ENCODE measurements around the gene PKD2L1.

The PKD2L1 gene

GRCh38 chr10:100368721-100369120, 38.7 kb upstream of the PKD2L1 start:
- ChIA-PET CTCF (no interaction called here), POLR2A (no interaction called here)
- TF ChIP-seq SUZ12 (IDR thresholded peaks at IDR 0.05) (no peak), PKNOX1 (IDR thresholded peaks at IDR 0.05) (no peak), L3MBTL2 (conservative IDR thresholded peaks at IDR 0.05) (no peak), HDGF (IDR thresholded peaks at IDR 0.05; ENCODE audit: borderline replicate concordance) (no peak), ELF4 (IDR thresholded peaks at IDR 0.05) (no peak), BHLHE40 (IDR thresholded peaks at IDR 0.05; ENCODE audit: borderline replicate concordance) (no peak), NFRKB (IDR thresholded peaks at IDR 0.05) (no peak)
- no peak for DNase-seq (ENCODE audit: extremely low spot score)

GRCh38 chr10:100364735-100365391, 34.8 kb upstream of the PKD2L1 start:
- CTCF ChIA-PET: no interaction called here
- DNase-seq (ENCODE audit: extremely low spot score): peak; percentile 44
- TF ChIP-seq SP1 (IDR thresholded peaks at IDR 0.05) (no peak), NFRKB (IDR thresholded peaks at IDR 0.05) (no peak), FOXM1 (IDR thresholded peaks at IDR 0.05; ENCODE audit: borderline replicate concordance) (no peak), PKNOX1 (IDR thresholded peaks at IDR 0.05) (no peak), SUZ12 (IDR thresholded peaks at IDR 0.05) (no peak)
- POLR2A ChIA-PET: interaction anchor here (2.1 to 3.5 kb wide), 2 partner anchors 9 to 19 kb away, joined by 12 to 17 read pairs; partner anchors contain the start of gene SCD

GRCh38 chr10:100364175-100364574, 34.1 kb upstream of the PKD2L1 start:
- POLR2A ChIA-PET: interaction anchor here (1.3 to 3.5 kb wide), 2 partner anchors 10 to 18 kb away, joined by 6 to 17 read pairs (median 12); partner anchors contain the start of gene SCD
- CTCF ChIA-PET: no interaction called here

GRCh38 chr10:100362570-100363496, 32.8 kb upstream of the PKD2L1 start:
- CTCF ChIA-PET: no interaction called here
- no peak for DNase-seq (ENCODE audit: extremely low spot score)
- POLR2A ChIA-PET: interaction anchor here (1.3 kb wide), 1 partner anchor 11 kb away, joined by 6 read pairs; no protein-coding TSS in a partner anchor
- no peak for TF ChIP-seq FOXM1 (IDR thresholded peaks at IDR 0.05; ENCODE audit: borderline replicate concordance)
- no peak for TF ChIP-seq HDGF (IDR thresholded peaks at IDR 0.05; ENCODE audit: borderline replicate concordance)
- no peak for TF ChIP-seq FOXK2 (IDR thresholded peaks at IDR 0.05)
- no peak for TF ChIP-seq BHLHE40 (IDR thresholded peaks at IDR 0.05; ENCODE audit: borderline replicate concordance)
- TF ChIP-seq ELF4 (IDR thresholded peaks at IDR 0.05): no peak
- no peak for TF ChIP-seq NFRKB (IDR thresholded peaks at IDR 0.05)
- no peak for TF ChIP-seq SUZ12 (IDR thresholded peaks at IDR 0.05)
- TF ChIP-seq L3MBTL2 (conservative IDR thresholded peaks at IDR 0.05): no peak
- no peak for TF ChIP-seq ZNF384 (IDR thresholded peaks at IDR 0.05)
- no peak for TF ChIP-seq LEF1 (IDR thresholded peaks at IDR 0.05; ENCODE audit: borderline replicate concordance)
- no peak for TF ChIP-seq FOXA1 (IDR thresholded peaks at IDR 0.05)
- TF ChIP-seq TARDBP (IDR thresholded peaks at IDR 0.05): no peak
- no peak for TF ChIP-seq CTBP1 (IDR thresholded peaks at IDR 0.05; ENCODE audit: borderline replicate concordance)
- no peak for TF ChIP-seq PKNOX1 (IDR thresholded peaks at IDR 0.05)

More at GRCh38 chr10:100364175-100364574, 34.1 kb upstream of the PKD2L1 start:
- DNase-seq (ENCODE audit: extremely low spot score): no peak
- TF ChIP-seq SUZ12 (IDR thresholded peaks at IDR 0.05) (no peak), FOXA1 (IDR thresholded peaks at IDR 0.05) (no peak), ZNF384 (IDR thresholded peaks at IDR 0.05) (no peak)

- ChIA-PET POLR2A (interaction anchor here (1.0 to 3.3 kb wide), 4 partner anchors 9 to 13 kb away, joined by 3 to 14 read pairs (median 5); partner anchors contain the start of gene SCD), CTCF (no interaction called here)
- TF ChIP-seq ZNF384 (IDR thresholded peaks at IDR 0.05) (no peak), SUZ12 (IDR thresholded peaks at IDR 0.05) (no peak), FOXA1 (IDR thresholded peaks at IDR 0.05) (no peak), BHLHE40 (IDR thresholded peaks at IDR 0.05; ENCODE audit: borderline replicate concordance) (no peak), HDGF (IDR thresholded peaks at IDR 0.05; ENCODE audit: borderline replicate concordance) (no peak), TARDBP (IDR thresholded peaks at IDR 0.05) (no peak), PKNOX1 (IDR thresholded peaks at IDR 0.05) (no peak), LEF1 (IDR thresholded peaks at IDR 0.05; ENCODE audit: borderline replicate concordance) (no peak), SP1 (IDR thresholded peaks at IDR 0.05) (no peak), NFRKB (IDR thresholded peaks at IDR 0.05) (no peak), ARNT (IDR thresholded peaks at IDR 0.05) (no peak), L3MBTL2 (conservative IDR thresholded peaks at IDR 0.05) (no peak), FOXK2 (IDR thresholded peaks at IDR 0.05) (no peak), CTBP1 (IDR thresholded peaks at IDR 0.05; ENCODE audit: borderline replicate concordance) (no peak), ELF4 (IDR thresholded peaks at IDR 0.05) (no peak), FOXM1 (IDR thresholded peaks at IDR 0.05; ENCODE audit: borderline replicate concordance) (no peak)
These were observed 30.2 kb upstream of the PKD2L1 start for GRCh38 chr10:100360234-100360633.

More at GRCh38 chr10:100360234-100360633, 30.2 kb upstream of the PKD2L1 start:
- no peak for DNase-seq (ENCODE audit: extremely low spot score)
